Measurements from ENCODE around the gene TMEM248.

DNA sequence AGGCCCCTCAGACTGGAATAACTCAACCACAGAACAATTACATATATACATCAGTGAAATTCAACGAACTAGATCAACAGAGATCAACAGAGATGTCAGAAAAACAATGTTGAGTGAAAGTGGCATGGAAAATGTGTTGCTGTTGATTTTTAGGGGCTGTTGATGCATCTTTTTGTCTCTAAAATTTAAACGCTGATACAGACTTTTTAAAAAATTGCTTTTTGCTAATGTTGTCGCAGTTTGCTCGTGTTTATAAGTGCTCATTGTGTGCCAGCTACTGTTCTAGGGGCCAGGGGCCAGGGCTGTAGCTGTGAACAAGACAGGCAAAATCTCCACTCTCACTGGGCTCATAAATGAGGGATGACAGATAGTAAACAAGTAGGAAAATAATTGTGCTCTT is 18.3 kb downstream of the TMEM248 start:
- no peak for TF ChIP-seq FOXA1 (IDR thresholded peaks at IDR 0.05)
- no peak for TF ChIP-seq FOXA1 (CRISPR knock-in tag; IDR thresholded peaks at IDR 0.05)
- TF ChIP-seq, protein P1, sequence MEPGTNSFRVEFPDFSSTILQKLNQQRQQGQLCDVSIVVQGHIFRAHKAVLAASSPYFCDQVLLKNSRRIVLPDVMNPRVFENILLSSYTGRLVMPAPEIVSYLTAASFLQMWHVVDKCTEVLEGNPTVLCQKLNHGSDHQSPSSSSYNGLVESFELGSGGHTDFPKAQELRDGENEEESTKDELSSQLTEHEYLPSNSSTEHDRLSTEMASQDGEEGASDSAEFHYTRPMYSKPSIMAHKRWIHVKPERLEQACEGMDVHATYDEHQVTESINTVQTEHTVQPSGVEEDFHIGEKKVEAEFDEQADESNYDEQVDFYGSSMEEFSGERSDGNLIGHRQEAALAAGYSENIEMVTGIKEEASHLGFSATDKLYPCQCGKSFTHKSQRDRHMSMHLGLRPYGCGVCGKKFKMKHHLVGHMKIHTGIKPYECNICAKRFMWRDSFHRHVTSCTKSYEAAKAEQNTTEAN (CRISPR knock-in tag; conservative IDR thresholded peaks at IDR 0.05): no peak
- no peak for TF ChIP-seq ZFP1 (CRISPR knock-in tag; IDR thresholded peaks at IDR 0.05)
- TF ChIP-seq ZBTB42 (CRISPR knock-in tag; IDR thresholded peaks at IDR 0.05): no peak
- no peak for TF ChIP-seq CTCF (CRISPR knock-in tag; IDR thresholded peaks at IDR 0.05)
- TF ChIP-seq NFRKB (IDR thresholded peaks at IDR 0.05): no peak
- TF ChIP-seq AGO1 (IDR thresholded peaks at IDR 0.05; ENCODE audit: low read depth, low read length, poor library complexity, severe bottlenecking): no peak
- TF ChIP-seq NFYB (CRISPR knock-in tag; IDR thresholded peaks at IDR 0.05): no peak
- TF ChIP-seq SMC3 (IDR thresholded peaks at IDR 0.05; ENCODE audit: low read length): no peak
- TF ChIP-seq KDM5A (IDR thresholded peaks at IDR 0.05; ENCODE audit: borderline replicate concordance, low read length): no peak
- no peak for TF ChIP-seq HNRNPH1 (optimal IDR thresholded peaks at IDR 0.05; ENCODE audit: low read depth, low read length)
- TF ChIP-seq ZBTB7A (CRISPR knock-in tag; IDR thresholded peaks at IDR 0.05): no peak
